IMR-90 (cell line): ENCODE results near the gene PRODH. TPM values are rescaled to one million over a fixed set of nuclear protein-coding genes. Genes with fewer than 3 reads are reported as not detected.

Experiments
- ATAC-seq: fragments of 200-7000 bp; cut with Tn5 transposase; 2 replicates; pipeline ENCODE4 v1.9.1; 2020; ENCODE audit warnings: low read depth, mild to moderate bottlenecking, moderate library complexity
- BruUV-seq: library from RNA; stranded (reverse); fragments of 400-500 nt; replicated peaks from 2 replicates; lab custom pipeline; 2021; lab: Mats Ljungman, UMichigan
- CTCF ChIA-PET: fragments of 300-600 bp; formaldehyde crosslinking; extraction: SDS; loops from one replicate; lab custom pipeline; 2021; ENCODE audit warnings: antibody characterized with exemption; lab: Yijun Ruan, JAX
- POLR2A ChIA-PET: fragments of 300-600 bp; sonication (Branson Sonifier 250); formaldehyde crosslinking; loops from one replicate; lab custom pipeline; 2022; ENCODE audit warnings: antibody characterized with exemption; ENCODE audit not compliant: unreplicated experiment; lab: Charles Lee
- DNase-seq: peaks from one replicate; pipeline ENCODE4 v3.0.0; 2013
- H2AFZ ChIP-seq: replicated peaks from 2 replicates; pipeline ENCODE3; 2013; ENCODE audit warnings: low read length, mild to moderate bottlenecking; ENCODE audit not compliant: poor library complexity
- H2AK5ac ChIP-seq: 2 replicates; pipeline ENCODE4 v1.6.1; 2013; ENCODE audit warnings: low read depth, low read length, inconsistent platforms
- H2AK9ac ChIP-seq: replicated peaks from 2 replicates; pipeline ENCODE3; 2013; ENCODE audit warnings: mild to moderate bottlenecking, low read depth, low read length, moderate library complexity; ENCODE audit not compliant: poor library complexity
- H2BK120ac ChIP-seq: 2 replicates; pipeline ENCODE4 v1.6.1; 2013; ENCODE audit warnings: low read depth, low read length, inconsistent platforms
- H2BK15ac ChIP-seq: 3 replicates; pipeline ENCODE4 v1.6.1; 2013; ENCODE audit warnings: low read depth, low read length, inconsistent platforms
- H2BK20ac ChIP-seq: 2 replicates; pipeline ENCODE4 v1.6.1; 2013; ENCODE audit warnings: low read depth, mild to moderate bottlenecking, inconsistent platforms, low read length, moderate library complexity
- H2BK5ac ChIP-seq: 2 replicates; pipeline ENCODE4 v1.6.1; 2013; ENCODE audit warnings: mild to moderate bottlenecking, low read depth, low read length, inconsistent platforms; ENCODE audit not compliant: poor library complexity, severe bottlenecking
- H3K14ac ChIP-seq: replicated peaks from 2 replicates; pipeline ENCODE4 v1.6.1; 2013; ENCODE audit warnings: low read depth, low read length, inconsistent platforms
- H3K18ac ChIP-seq: 2 replicates; pipeline ENCODE4 v1.6.1; 2013; ENCODE audit warnings: low read depth, low read length, control low read depth
- H3K23ac ChIP-seq: 2 replicates; pipeline ENCODE4 v1.6.1; 2013; ENCODE audit warnings: low read depth, low read length, inconsistent platforms
- H3K27ac ChIP-seq: 2 replicates; pipeline ENCODE4 v1.5.1; 2013; ENCODE audit warnings: mild to moderate bottlenecking, control low read depth, low read length; ENCODE audit not compliant: insufficient read depth
- H3K27me3 ChIP-seq: 2 replicates; pipeline ENCODE4 v1.6.1; 2013; ENCODE audit warnings: low read length; ENCODE audit not compliant: control insufficient read depth, insufficient read depth
- H3K36me3 ChIP-seq: 2 replicates; pipeline ENCODE4 v1.6.1; 2013; ENCODE audit warnings: low read length, mixed read lengths; ENCODE audit not compliant: control insufficient read depth, insufficient read depth
- H3K4ac ChIP-seq: 2 replicates; pipeline ENCODE4 v1.6.1; 2013; ENCODE audit warnings: low read depth, low read length, inconsistent platforms
- H3K4me1 ChIP-seq: 2 replicates; pipeline ENCODE4 v1.6.1; 2013; ENCODE audit warnings: low read length, mixed read lengths; ENCODE audit not compliant: control insufficient read depth, insufficient read depth
- H3K4me2 ChIP-seq: 2 replicates; pipeline ENCODE4 v1.6.1; 2013; ENCODE audit warnings: low read depth, mild to moderate bottlenecking, control low read depth, low read length, moderate library complexity
- H3K4me3 ChIP-seq: 2 replicates; pipeline ENCODE4 v1.5.1; 2013; ENCODE audit warnings: low read depth, mild to moderate bottlenecking, control low read depth, low read length, moderate library complexity; ENCODE audit not compliant: insufficient read depth
- H3K56ac ChIP-seq: 2 replicates; pipeline ENCODE4 v1.6.1; 2013; ENCODE audit warnings: low read length, inconsistent platforms; ENCODE audit not compliant: insufficient read depth; ENCODE audit errors: extremely low read depth
- H3K79me1 ChIP-seq, 2 experiments: 2 replicates each; pipeline ENCODE4 v1.6.1; 2013; ENCODE audit warnings: low read length in 2 of 2, inconsistent platforms in 1 of 2, low read depth in 1 of 2
- H3K9ac ChIP-seq: 2 replicates; pipeline ENCODE4 v1.6.1; 2013; ENCODE audit warnings: low read depth, low read length, control low read depth
- H3K9me1 ChIP-seq: 2 replicates; pipeline ENCODE4 v1.6.1; 2013; ENCODE audit warnings: low read length, inconsistent platforms; ENCODE audit not compliant: insufficient read depth
- H3K9me3 ChIP-seq: 2 replicates; pipeline ENCODE4 v1.6.1; 2013; ENCODE audit warnings: low read length; ENCODE audit not compliant: control insufficient read depth, insufficient read depth
- H4K20me1 ChIP-seq: 2 replicates; pipeline ENCODE4 v1.6.1; 2013; ENCODE audit warnings: low read length, inconsistent platforms; ENCODE audit not compliant: insufficient read depth
- H4K5ac ChIP-seq: 2 replicates; pipeline ENCODE4 v1.6.1; 2013; ENCODE audit warnings: mild to moderate bottlenecking, low read depth, low read length, control low read depth
- H4K8ac ChIP-seq, 2 experiments: 2 replicates each; pipeline ENCODE4 v1.6.1; 2013; ENCODE audit warnings: low read depth in 2 of 2, low read length in 2 of 2, control low read depth in 1 of 2, inconsistent platforms in 1 of 2
- H4K91ac ChIP-seq: 2 replicates; pipeline ENCODE4 v1.6.1; 2013; ENCODE audit warnings: low read depth, low read length, inconsistent platforms; ENCODE audit not compliant: insufficient read depth
- MAZ ChIP-seq: IDR thresholded peaks from 2 replicates; pipeline ENCODE4 v1.6.1; 2012; ENCODE audit warnings: low read depth, mild to moderate bottlenecking, low read length, improper control_type of control experiment, moderate library complexity, borderline replicate concordance
- WGBS, 2 experiments: methylation state at CpG; one replicate each; pipeline versions ENCODE4 v1.1.5 to v1.1.7; 2013; ENCODE audit warnings: missing lambda C conversion rate in 2 of 2; ENCODE audit not compliant: insufficient read length in 1 of 2; ENCODE audit errors: extremely low coverage in 2 of 2; 5-methylcytosine and 5-hydroxymethylcytosine counted together
- dilution Hi-C: fragments of 300-500 bp; cut with HindIII; formaldehyde crosslinking; loops from one replicate; pipeline ENCODE4 v1.14.3; 2018; ENCODE audit warnings: low sequenced_read_pairs; ENCODE audit not compliant: unreplicated experiment
- in situ Hi-C: fragments of 300-500 bp; cut with MboI; formaldehyde crosslinking; loops from 3 replicates; pipeline ENCODE4 v1.14.3; 2019; ENCODE audit warnings: low sequenced_read_pairs, inconsistent platforms, mixed read lengths
- intact Hi-C: fragments of 100-400 bp; cut with micrococcal nuclease; formaldehyde crosslinking; loops from 2 replicates; pipeline ENCODE4 v1.10.0; 2022
- polyA plus RNA-seq, 3 experiments: library from polyadenylated mRNA; depleted of rRNA; stranded (reverse); fragments of >200 nt; gene quantifications; 2 replicates each; pipeline ENCODE4 v1.2.3, GENCODE V29; 2012; ENCODE audit warnings: low replicate concordance in 1 of 3
- total RNA-seq: library from RNA; depleted of rRNA; stranded (reverse); fragments of >200 nt; gene quantifications from 2 replicates; pipeline ENCODE4 v1.2.3, GENCODE V29; 2012
- TF ChIP-seq, protein P1 (sequence below): fragments of 150-350 bp; IDR thresholded peaks from 2 replicates; pipeline ENCODE4 v1.6.1; 2016; ENCODE audit warnings: low read depth, mild to moderate bottlenecking, low read length, moderate library complexity, borderline replicate concordance

PRODH gene
- total and polyA plus RNA-seq, 2 of the 4 experiments (the other 2 are of a cell fraction): 0.02 TPM; not detected in 1

DNA sequence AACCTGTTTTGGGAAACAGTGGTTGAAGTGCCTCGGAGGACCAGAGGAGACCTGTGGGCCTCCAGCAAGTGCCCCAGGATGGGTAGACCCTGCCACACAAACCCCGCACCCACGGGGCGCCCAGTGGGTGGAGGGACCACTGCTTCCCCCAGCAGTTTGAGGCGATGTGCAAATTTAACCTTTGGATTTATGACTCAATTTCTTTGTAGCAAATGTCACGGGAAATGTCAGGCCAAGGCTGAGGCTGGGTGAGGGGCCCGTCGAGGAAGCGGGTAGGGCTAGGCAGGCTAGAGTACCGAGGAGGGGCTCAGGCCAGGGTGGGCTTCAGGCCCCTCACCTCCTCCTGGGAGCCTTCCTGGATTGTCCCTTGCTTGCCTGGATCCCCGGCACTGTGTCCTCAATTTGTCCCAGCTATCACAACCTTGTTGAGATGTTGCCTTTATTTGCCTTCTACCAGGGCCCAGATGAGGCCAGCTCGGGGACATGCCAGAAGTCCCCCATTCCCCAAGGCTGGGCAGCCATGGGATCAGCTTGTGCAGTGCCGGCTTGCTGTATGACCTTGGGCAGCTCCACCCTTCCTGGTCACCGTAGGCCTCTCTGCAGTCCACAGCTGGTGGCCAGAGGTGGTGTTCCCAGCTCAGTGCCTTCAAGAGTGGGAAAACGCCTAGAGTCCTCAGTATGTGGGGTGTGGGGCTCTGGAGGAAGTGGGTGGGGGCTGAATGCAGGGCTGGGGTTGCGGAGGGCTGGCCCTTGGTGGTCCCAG, 39.5 kb upstream of the PRODH start:
- H3K4me2 ChIP-seq: no peak overlapping the region
- H3K79me1 ChIP-seq: no peaks in the 10 kb centered on the region
- no peak overlapping the region for H2AK9ac ChIP-seq
- DNase-seq: no peak
- ChIA-PET POLR2A (no interaction called here), CTCF (no interaction called here)
- no peaks in the 10 kb centered on the region for H3K4me1 ChIP-seq
- no peak overlapping the region for H3K56ac ChIP-seq
- no peak for ATAC-seq
- no peak overlapping the region for H2BK15ac ChIP-seq
- no peak overlapping the region for H4K5ac ChIP-seq
- 71% methylated on average over 11 of the region's 16 CpGs; no CpG with 5 or more reads in 1 of the 2 experiments for WGBS, 2 experiments
- no peaks in the 10 kb centered on the region for H4K20me1 ChIP-seq
- no peak for TF ChIP-seq MAZ
- TF ChIP-seq, protein P1, sequence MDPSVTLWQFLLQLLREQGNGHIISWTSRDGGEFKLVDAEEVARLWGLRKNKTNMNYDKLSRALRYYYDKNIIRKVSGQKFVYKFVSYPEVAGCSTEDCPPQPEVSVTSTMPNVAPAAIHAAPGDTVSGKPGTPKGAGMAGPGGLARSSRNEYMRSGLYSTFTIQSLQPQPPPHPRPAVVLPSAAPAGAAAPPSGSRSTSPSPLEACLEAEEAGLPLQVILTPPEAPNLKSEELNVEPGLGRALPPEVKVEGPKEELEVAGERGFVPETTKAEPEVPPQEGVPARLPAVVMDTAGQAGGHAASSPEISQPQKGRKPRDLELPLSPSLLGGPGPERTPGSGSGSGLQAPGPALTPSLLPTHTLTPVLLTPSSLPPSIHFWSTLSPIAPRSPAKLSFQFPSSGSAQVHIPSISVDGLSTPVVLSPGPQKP: no peak
- dilution Hi-C loops (no loop called here), in situ Hi-C loops (no loop called here), intact Hi-C loops (no loop called here)
- H3K18ac ChIP-seq: no peak overlapping the region
- H4K91ac ChIP-seq: no peak overlapping the region
- H3K9me1 ChIP-seq: no peaks in the 10 kb centered on the region
- peaks cover 1% of the 10 kb centered on the region for H3K9me3 ChIP-seq
- H3K23ac ChIP-seq: no peak overlapping the region
- H2BK120ac ChIP-seq: no peak overlapping the region
- no peak overlapping the region for H4K8ac ChIP-seq
- no peak overlapping the region for H2BK20ac ChIP-seq
- peaks cover 10% of the 10 kb centered on the region; the same call in 1 of the 2 replicates for H3K27me3 ChIP-seq
- no peak overlapping the region for H3K4me3 ChIP-seq
- no peak overlapping the region for H2AFZ ChIP-seq
- H3K36me3 ChIP-seq: no peaks in the 10 kb centered on the region
- H3K9ac ChIP-seq: no peak overlapping the region
- no peak overlapping the region for H2AK5ac ChIP-seq
- H3K14ac ChIP-seq: no peak overlapping the region
- no peak overlapping the region for H3K27ac ChIP-seq
- no peak overlapping the region for H2BK5ac ChIP-seq
- no TSS peak for BruUV-seq
- H3K4ac ChIP-seq: no peak overlapping the region
